ENCODE measurements around the gene CDC42EP4.

The CDC42EP4 gene

GRCh38 chr17:73293480-73293911, 18.3 kb downstream of the CDC42EP4 start:
- DNase-seq: no peak

- no peak for DNase-seq
These were observed 18.8 kb downstream of the CDC42EP4 start for GRCh38 chr17:73293031-73293430.

- DNase-seq: no peak
These were observed 19.7 kb downstream of the CDC42EP4 start for GRCh38 chr17:73292031-73292531.

- no peak for DNase-seq
These were observed 20.5 kb downstream of the CDC42EP4 start for GRCh38 chr17:73291260-73291801.

GRCh38 chr17:73290399-73291259, 21.2 kb downstream of the CDC42EP4 start:
- no peak for DNase-seq

GRCh38 chr17:73289549-73290254, 22.1 kb downstream of the CDC42EP4 start:
- DNase-seq: no peak

GRCh38 chr17:73288534-73289302, 23.1 kb downstream of the CDC42EP4 start:
- no peak for DNase-seq

GRCh38 chr17:73286863-73287296, 24.9 kb downstream of the CDC42EP4 start:
- no peak for DNase-seq

GRCh38 chr17:73285916-73286862, 25.6 kb downstream of the CDC42EP4 start:
- DNase-seq: no peak

GRCh38 chr17:73285603-73285908, 26.2 kb downstream of the CDC42EP4 start:
- no peak for DNase-seq

GRCh38 chr17:73284906-73285602, 26.7 kb downstream of the CDC42EP4 start:
- no peak for DNase-seq

GRCh38 chr17:73284354-73284753, 27.4 kb downstream of the CDC42EP4 start:
- no peak for DNase-seq

- no peak for DNase-seq
These were observed 27.9 kb downstream of the CDC42EP4 start for GRCh38 chr17:73283841-73284282.

GRCh38 chr17:73283250-73283649, 28.6 kb downstream of the CDC42EP4 start:
- DNase-seq: no peak

- DNase-seq: no peak
These were observed 29.2 kb downstream of the CDC42EP4 start for GRCh38 chr17:73282629-73283028.

- DNase-seq: no peak
These were observed 29.9 kb downstream of the CDC42EP4 start for GRCh38 chr17:73281928-73282327.

GRCh38 chr17:73280191-73280590, 31.6 kb downstream of the CDC42EP4 start:
- DNase-seq: no peak

- DNase-seq: no peak
These were observed 32.1 kb downstream of the CDC42EP4 start for GRCh38 chr17:73279704-73280103.

GRCh38 chr17:73278465-73279453, 33.0 kb downstream of the CDC42EP4 start:
- DNase-seq: no peak

GRCh38 chr17:73278049-73278464, 33.7 kb downstream of the CDC42EP4 start:
- DNase-seq: no peak
